Neural cell (in vitro differentiated cells): Measurements from ENCODE around the gene LRRK2. TPM values are rescaled to one million over a fixed set of nuclear protein-coding genes. Genes with fewer than 3 reads are reported as not detected.

Experiments used
- H2AFZ ChIP-seq: fragments of 200-600, 300-800 bp; sonication (generic), shearing (Covaris generic); 2 replicates; pipeline ENCODE4 v1.6.0; 2014; ENCODE audit warnings: low read depth, mild to moderate bottlenecking, antibody characterized with exemption, low read length, moderate library complexity
- H3F3A ChIP-seq: fragments of 200-600 bp; shearing (Covaris generic); 2 replicates; pipeline ENCODE4 v1.6.1; 2016; ENCODE audit warnings: mild to moderate bottlenecking, moderate library complexity, mixed read lengths, antibody characterized with exemption, low read length; ENCODE audit not compliant: insufficient read depth, poor library complexity, severe bottlenecking
- H3K27ac ChIP-seq: fragments of 200-600, 300-800 bp; sonication (generic), shearing (Covaris generic); 2 replicates; pipeline ENCODE4 v1.5.1; 2014; ENCODE audit warnings: mild to moderate bottlenecking, low read length, moderate library complexity
- H3K27me3 ChIP-seq: fragments of 300-800, 200-600 bp; sonication (generic), shearing (Covaris generic); 2 replicates; pipeline ENCODE4 v1.6.0; 2014; ENCODE audit warnings: mild to moderate bottlenecking, low read depth, low read length, moderate library complexity; ENCODE audit not compliant: insufficient read depth
- H3K36me3 ChIP-seq: fragments of 300-800, 200-600 bp; sonication (generic), shearing (Covaris generic); 2 replicates; pipeline ENCODE4 v1.5.1; 2014; ENCODE audit warnings: mild to moderate bottlenecking, antibody characterized with exemption, low read length, moderate library complexity; ENCODE audit not compliant: insufficient read depth
- H3K4me2 ChIP-seq: fragments of 300-800, 200-600 bp; sonication (generic), shearing (Covaris generic); 2 replicates; pipeline ENCODE4 v1.6.0; 2014; ENCODE audit warnings: mild to moderate bottlenecking, low read length
- H3K4me3 ChIP-seq: fragments of 300-800, 200-600 bp; sonication (generic), shearing (Covaris generic); 2 replicates; pipeline ENCODE4 v1.5.1; 2014; ENCODE audit warnings: mild to moderate bottlenecking, low read length, moderate library complexity
- H3K79me2 ChIP-seq: fragments of 200-600 bp; shearing (Covaris generic); replicated peaks from 2 replicates; pipeline ENCODE4 v1.6.0; 2014; ENCODE audit warnings: mild to moderate bottlenecking, low read length, moderate library complexity; ENCODE audit not compliant: insufficient read depth
- H3K9ac ChIP-seq: fragments of 300-800, 200-600 bp; sonication (generic), shearing (Covaris generic); 2 replicates; pipeline ENCODE4 v1.6.1; 2016; ENCODE audit warnings: mild to moderate bottlenecking, low read length, mixed read lengths
- H3K9me2 ChIP-seq: fragments of 200-600 bp; shearing (Covaris generic); 2 replicates; pipeline ENCODE4 v1.6.1; 2016; ENCODE audit warnings: mild to moderate bottlenecking, low read length, mixed read lengths; ENCODE audit not compliant: insufficient read depth
- H3K9me3 ChIP-seq: fragments of 200-600, 300-800 bp; sonication (generic), shearing (Covaris generic); 2 replicates; pipeline ENCODE4 v1.6.1; 2016; ENCODE audit warnings: mild to moderate bottlenecking, mixed run types, low read length, moderate library complexity, mixed read lengths
- H4K20me1 ChIP-seq: fragments of 200-600 bp; shearing (Covaris generic); 2 replicates; pipeline ENCODE4 v1.6.1; 2016; ENCODE audit warnings: mild to moderate bottlenecking, mixed run types; ENCODE audit not compliant: insufficient read depth
- CTCF ChIP-seq: fragments of 450-650 bp; IDR thresholded peaks from 2 replicates; pipeline ENCODE4 v1.5.1; 2014; ENCODE audit warnings: antibody characterized with exemption, mild to moderate bottlenecking, moderate library complexity; ENCODE audit not compliant: poor library complexity, severe bottlenecking
- EP300 ChIP-seq: fragments of 450-650 bp; conservative IDR thresholded peaks from 2 replicates; pipeline ENCODE4 v1.6.1; 2014; ENCODE audit warnings: antibody characterized with exemption, mild to moderate bottlenecking, moderate library complexity; ENCODE audit not compliant: poor library complexity, severe bottlenecking
- EZH2 ChIP-seq: fragments of 200-600, 300-800 bp; shearing (Covaris generic), sonication (generic); IDR thresholded peaks from 2 replicates; pipeline ENCODE4 v1.6.1; 2014; ENCODE audit warnings: antibody characterized with exemption, low read length, borderline replicate concordance, mild to moderate bottlenecking; ENCODE audit not compliant: insufficient read depth, poor library complexity, severe bottlenecking
- MXI1 ChIP-seq: fragments of 450-650 bp; conservative IDR thresholded peaks from 2 replicates; pipeline ENCODE4 v1.6.1; 2014; ENCODE audit warnings: antibody characterized with exemption, mild to moderate bottlenecking; ENCODE audit not compliant: poor library complexity, severe bottlenecking
- POLR2AphosphoS5 ChIP-seq: IDR thresholded peaks from 2 replicates; pipeline ENCODE4 v1.6.1; 2012
- RAD21 ChIP-seq: fragments of 450-650 bp; conservative IDR thresholded peaks from 2 replicates; pipeline ENCODE4 v1.6.1; 2014; ENCODE audit warnings: antibody characterized with exemption, mild to moderate bottlenecking, moderate library complexity
- REST ChIP-seq: IDR thresholded peaks from 2 replicates; pipeline ENCODE4 v1.6.1; 2012; ENCODE audit warnings: borderline replicate concordance
- SMC3 ChIP-seq: fragments of 450-650 bp; conservative IDR thresholded peaks from 2 replicates; pipeline ENCODE4 v1.6.1; 2014; ENCODE audit warnings: antibody characterized with exemption, mild to moderate bottlenecking, moderate library complexity; ENCODE audit not compliant: poor library complexity
- TAF1 ChIP-seq: IDR thresholded peaks from 2 replicates; pipeline ENCODE4 v1.6.1; 2012; ENCODE audit warnings: low read depth
- polyA plus RNA-seq: library from polyadenylated mRNA; depleted of rRNA; stranded (reverse); fragments of >200 nt; gene quantifications from 2 replicates; pipeline ENCODE4 v1.2.3, GENCODE V29; 2014

LRRK2 gene
- polyA plus RNA-seq, 1 donor from 2014 or later = 0.54 TPM

- H3K27me3 ChIP-seq = no peaks in the 10 kb centered on the region
- H3K9me2 ChIP-seq = no peaks in the 10 kb centered on the region
- H3K27ac ChIP-seq = no peak overlapping the region
- TF ChIP-seq CTCF = no peak
- no peak for TF ChIP-seq TAF1
- TF ChIP-seq MXI1 = no peak
- no peak for TF ChIP-seq REST
- TF ChIP-seq EZH2 = no peak
- TF ChIP-seq POLR2AphosphoS5 = no peak
- no peak for TF ChIP-seq RAD21
- no peak for TF ChIP-seq SMC3
- no peak for TF ChIP-seq EP300
- H2AFZ ChIP-seq = no peak overlapping the region
- H3K36me3 ChIP-seq = no peaks in the 10 kb centered on the region
- no peak overlapping the region for H3K4me2 ChIP-seq
- H4K20me1 ChIP-seq = no peaks in the 10 kb centered on the region
- no peaks in the 10 kb centered on the region for H3K9me3 ChIP-seq
- H3K4me3 ChIP-seq = no peak overlapping the region
- no peaks in the 10 kb centered on the region for H3F3A ChIP-seq
- no peak overlapping the region for H3K9ac ChIP-seq
- H3K79me2 ChIP-seq = no peaks in the 10 kb centered on the region
Observed at GRCh38 chr12:40261937-40262336, 37.1 kb downstream of the LRRK2 start.

- no peak overlapping the region for H2AFZ ChIP-seq
- no peak overlapping the region for H3K27ac ChIP-seq
- H3K9me2 ChIP-seq = no peaks in the 10 kb centered on the region
- H4K20me1 ChIP-seq = no peaks in the 10 kb centered on the region
- no peaks in the 10 kb centered on the region for H3F3A ChIP-seq
- H3K4me2 ChIP-seq = no peak overlapping the region
- H3K79me2 ChIP-seq = no peaks in the 10 kb centered on the region
- H3K9ac ChIP-seq = no peak overlapping the region
- no peaks in the 10 kb centered on the region for H3K36me3 ChIP-seq
- TF ChIP-seq POLR2AphosphoS5 = no peak
- TF ChIP-seq TAF1 = no peak
- no peak for TF ChIP-seq EP300
- TF ChIP-seq SMC3 = no peak
- TF ChIP-seq EZH2 = no peak
- H3K27me3 ChIP-seq = no peaks in the 10 kb centered on the region
- H3K9me3 ChIP-seq = no peaks in the 10 kb centered on the region
- H3K4me3 ChIP-seq = no peak overlapping the region
Observed at GRCh38 chr12:40262657-40263056, 37.9 kb downstream of the LRRK2 start.
